ENCODE measurements around the gene ZFP36L2. TPM values are rescaled to one million over a fixed set of nuclear protein-coding genes. Genes with fewer than 3 reads are reported as not detected.

Gene ZFP36L2
- total and polyA plus RNA-seq, 2 donors (not counting 1 experiment from before 2014, with no cell fraction given): 94.9 to 482 TPM

- H3K9ac ChIP-seq (ENCODE audit: low read length): no peak overlapping the region
- H3K4me3 Mint-ChIP-seq: no peak overlapping the region
Observed at GRCh38 chr2:43186679-43187374, 39.6 kb downstream of the ZFP36L2 start.

DNA sequence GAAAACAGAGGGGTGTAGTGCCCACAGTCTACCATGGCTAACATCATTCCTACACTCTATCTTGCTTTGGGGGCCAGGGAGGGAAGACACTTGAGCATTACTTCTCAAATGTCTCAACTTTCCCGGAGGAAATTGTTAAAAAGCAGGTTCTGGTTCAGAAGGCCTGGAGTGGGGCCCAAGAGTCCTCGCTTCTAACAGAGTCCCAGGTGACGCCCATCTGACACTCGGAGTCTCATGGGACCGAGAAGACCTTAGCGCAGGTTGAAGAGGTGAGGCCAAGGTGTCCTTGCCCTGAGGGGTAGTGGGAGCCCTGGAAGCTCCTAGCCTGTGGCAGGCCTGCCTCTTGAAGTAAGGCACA, 40.1 kb downstream of the ZFP36L2 start:
- ChIA-PET CTCF (no interaction called here), POLR2A (interaction anchor here (1.2 kb wide), 1 partner anchor 9 kb away, joined by 12 read pairs; no protein-coding TSS in a partner anchor)
- H3K4me2 ChIP-seq (replicated peaks; ENCODE audit: low read depth, low read length, poor library complexity, severe bottlenecking): no peak overlapping the region
- intact Hi-C loops (cut with micrococcal nuclease): no loop called here
- H3K79me2 ChIP-seq (ENCODE audit: control insufficient read depth, insufficient read depth, low read length): no peaks in the 10 kb centered on the region
- no peaks in the 10 kb centered on the region for H3K4me1 ChIP-seq (ENCODE audit: control insufficient read depth in 2 of 2, insufficient read depth in 2 of 2, low read length in 2 of 2)
- WGBS (ENCODE audit: insufficient coverage): 93% methylated on average over 6 of the region's 6 CpGs
- no peak overlapping the region for H3K4me3 ChIP-seq (ENCODE audit: control extremely low read depth in 1 of 5, extremely low read depth in 1 of 5, insufficient read depth in 1 of 5, low read depth in 2 of 5, low read length in 4 of 5)
- H3K27me3 ChIP-seq (replicated peaks in 1 of 4; ENCODE audit: control extremely low read depth in 1 of 4, control insufficient read depth in 3 of 4, insufficient read depth in 4 of 4, low read length in 3 of 4): no peaks in the 10 kb centered on the region
- Mint-ChIP-seq H3K27ac (no peak overlapping the region), H3K4me1 (peaks cover 8% of the 10 kb centered on the region), H3K27me3 (no peaks in the 10 kb centered on the region), H3K4me3 (no peak overlapping the region), H3K9me3 (ENCODE audit: insufficient read depth) (no peaks in the 10 kb centered on the region)
- ATAC-seq (ENCODE audit: low read depth) (no peak), DNase-seq (no peak)
- no peak overlapping the region for H3K9ac ChIP-seq (ENCODE audit: low read length)
- no peaks in the 10 kb centered on the region for H4K20me1 ChIP-seq (ENCODE audit: control insufficient read depth, insufficient read depth, low read length, poor library complexity, severe bottlenecking)
- H3K9me3 ChIP-seq (ENCODE audit: control extremely low read depth in 1 of 3, control insufficient read depth in 2 of 3, insufficient read depth in 1 of 3, low read length in 2 of 3): no peaks in the 10 kb centered on the region
- TF ChIP-seq, protein P1, sequence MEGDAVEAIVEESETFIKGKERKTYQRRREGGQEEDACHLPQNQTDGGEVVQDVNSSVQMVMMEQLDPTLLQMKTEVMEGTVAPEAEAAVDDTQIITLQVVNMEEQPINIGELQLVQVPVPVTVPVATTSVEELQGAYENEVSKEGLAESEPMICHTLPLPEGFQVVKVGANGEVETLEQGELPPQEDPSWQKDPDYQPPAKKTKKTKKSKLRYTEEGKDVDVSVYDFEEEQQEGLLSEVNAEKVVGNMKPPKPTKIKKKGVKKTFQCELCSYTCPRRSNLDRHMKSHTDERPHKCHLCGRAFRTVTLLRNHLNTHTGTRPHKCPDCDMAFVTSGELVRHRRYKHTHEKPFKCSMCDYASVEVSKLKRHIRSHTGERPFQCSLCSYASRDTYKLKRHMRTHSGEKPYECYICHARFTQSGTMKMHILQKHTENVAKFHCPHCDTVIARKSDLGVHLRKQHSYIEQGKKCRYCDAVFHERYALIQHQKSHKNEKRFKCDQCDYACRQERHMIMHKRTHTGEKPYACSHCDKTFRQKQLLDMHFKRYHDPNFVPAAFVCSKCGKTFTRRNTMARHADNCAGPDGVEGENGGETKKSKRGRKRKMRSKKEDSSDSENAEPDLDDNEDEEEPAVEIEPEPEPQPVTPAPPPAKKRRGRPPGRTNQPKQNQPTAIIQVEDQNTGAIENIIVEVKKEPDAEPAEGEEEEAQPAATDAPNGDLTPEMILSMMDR (IDR thresholded peaks at IDR 0.05): no peak
- no peak for TF ChIP-seq EZH2 (IDR thresholded peaks at IDR 0.05; ENCODE audit: borderline replicate concordance, insufficient read depth, low read depth, low read length, poor library complexity, severe bottlenecking)
- no peak overlapping the region for H2AFZ ChIP-seq (ENCODE audit: insufficient read depth, low read depth, low read length, poor library complexity, severe bottlenecking)
- no peak overlapping the region for H3K27ac ChIP-seq (ENCODE audit: low read length in 2 of 2)
- no peaks in the 10 kb centered on the region for H3K36me3 ChIP-seq (replicated peaks in 1 of 2; ENCODE audit: control extremely low read depth in 1 of 2, control insufficient read depth in 1 of 2, extremely low read depth in 1 of 2, insufficient read depth in 2 of 2, low read length in 1 of 2)

More at GRCh38 chr2:43186679-43187374, 39.6 kb downstream of the ZFP36L2 start:
- Histone ChIP-seq H3K36me3 (replicated peaks in 1 of 2; ENCODE audit: control extremely low read depth in 1 of 2, control insufficient read depth in 1 of 2, extremely low read depth in 1 of 2, insufficient read depth in 2 of 2, low read length in 1 of 2) (no peaks in the 10 kb centered on the region), H3K4me3 (ENCODE audit: control extremely low read depth in 1 of 5, extremely low read depth in 1 of 5, insufficient read depth in 1 of 5, low read depth in 2 of 5, low read length in 4 of 5) (no peak overlapping the region), H3K27ac (ENCODE audit: low read length in 2 of 2) (no peak overlapping the region), H3K4me2 (replicated peaks; ENCODE audit: low read depth, low read length, poor library complexity, severe bottlenecking) (no peak overlapping the region), H3K27me3 (replicated peaks in 1 of 4; ENCODE audit: control extremely low read depth in 1 of 4, control insufficient read depth in 3 of 4, insufficient read depth in 4 of 4, low read length in 3 of 4) (no peaks in the 10 kb centered on the region), H3K9me3 (ENCODE audit: control extremely low read depth in 1 of 3, control insufficient read depth in 2 of 3, insufficient read depth in 1 of 3, low read length in 2 of 3) (no peaks in the 10 kb centered on the region), H4K20me1 (ENCODE audit: control insufficient read depth, insufficient read depth, low read length, poor library complexity, severe bottlenecking) (no peaks in the 10 kb centered on the region), H2AFZ (ENCODE audit: insufficient read depth, low read depth, low read length, poor library complexity, severe bottlenecking) (no peak overlapping the region), H3K4me1 (ENCODE audit: control insufficient read depth in 2 of 2, insufficient read depth in 2 of 2, low read length in 2 of 2) (peaks cover 0 to 3% of the 10 kb centered on the region in 2 donors), H3K79me2 (ENCODE audit: control insufficient read depth, insufficient read depth, low read length) (no peaks in the 10 kb centered on the region)
- peak overlapping the region; percentile 15 for H3K27ac Mint-ChIP-seq
- ATAC-seq (ENCODE audit: low read depth): no peak
- peaks cover 9% of the 10 kb centered on the region for H3K4me1 Mint-ChIP-seq
- TF ChIP-seq, protein P1 (IDR thresholded peaks at IDR 0.05): no peak
- no peak for TF ChIP-seq EZH2 (IDR thresholded peaks at IDR 0.05; ENCODE audit: borderline replicate concordance, insufficient read depth, low read depth, low read length, poor library complexity, severe bottlenecking)
- intact Hi-C loops (cut with micrococcal nuclease): no loop called here
- DNase-seq: no peak
- no peaks in the 10 kb centered on the region for H3K9me3 Mint-ChIP-seq (ENCODE audit: insufficient read depth)
- ChIA-PET CTCF (interaction anchor here (1.6 kb wide), 1 partner anchor 18 kb away, joined by 3 read pairs; no protein-coding TSS in a partner anchor), POLR2A (interaction anchor here (1.2 kb wide), 1 partner anchor 10 kb away, joined by 12 read pairs; no protein-coding TSS in a partner anchor)
- no peaks in the 10 kb centered on the region for H3K27me3 Mint-ChIP-seq
- 93% methylated on average over 6 of the region's 12 CpGs for WGBS (ENCODE audit: insufficient coverage)
